A549 treated with GW870086 at 1 μM for 4 hours (cell line): ENCODE measurements around the gene MUCL1. TPM values are rescaled to one million over a fixed set of nuclear protein-coding genes. Genes with fewer than 3 reads are reported as not detected.

Experiments
- total RNA-seq: library from RNA; stranded (reverse); fragments of 200-300 nt; extraction: Qiagen RNA extraction; gene quantifications from 5 replicates; pipeline ENCODE4 v1.2.3, GENCODE V29; 2022; ENCODE audit warnings: low read depth

The MUCL1 gene
- not detected in 5 replicates for total RNA-seq

GRCh38 chr12:54853933-54854538 lies at the start of gene MUCL1:
Gene MUCL1 (plus strand): TSS chr12:54854516. CDS start chr12:54854583, 67 bp downstream.

Other genes with a start within 250 kb of the MUCL1 start
- gene LACRT, start 219.6 kb upstream of the MUCL1 start, total RNA-seq, result not detected in 5 replicates
- gene DCD, start 206.2 kb upstream of the MUCL1 start, total RNA-seq, result not detected in 5 replicates
- gene TESPA1, start 130.2 kb downstream of the MUCL1 start, total RNA-seq, result not detected in 5 replicates
- not detected in 5 replicates for gene NEUROD4, start 165.5 kb downstream of the MUCL1 start, total RNA-seq